ENCODE results near the gene SYNRG.

DNA sequence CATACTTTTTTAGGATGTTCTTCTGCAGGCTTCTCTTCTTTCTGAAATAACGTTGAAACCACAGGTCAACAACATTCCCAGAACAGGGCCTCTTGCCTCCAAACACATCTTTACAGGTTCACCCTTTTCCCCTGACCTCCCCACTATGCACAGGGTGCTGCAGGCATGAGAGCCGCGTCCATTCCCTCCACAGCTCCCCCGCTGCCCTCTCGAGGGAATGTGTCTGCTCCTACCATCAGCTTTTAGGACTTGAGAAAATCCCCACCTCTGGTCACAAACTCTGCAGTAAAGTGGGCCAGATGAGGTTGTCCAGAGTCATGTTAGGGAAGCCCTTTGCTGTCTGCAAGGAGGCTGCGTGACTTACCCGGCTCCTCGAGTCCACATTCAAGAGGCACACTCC is 89.0 kb downstream of the SYNRG start:
- TF ChIP-seq POLR2AphosphoS5 (IDR thresholded peaks at IDR 0.05; ENCODE audit: low read depth, low read length) (no peak), POLR2A (IDR thresholded peaks at IDR 0.05; ENCODE audit: low read depth, low read length) (no peak), SPI1 (IDR thresholded peaks at IDR 0.05; ENCODE audit: low read depth, low read length) (no peak), POU2F2 (IDR thresholded peaks at IDR 0.05; ENCODE audit: low read depth, low read length) (no peak), TAF1 (IDR thresholded peaks at IDR 0.05; ENCODE audit: low read depth, low read length) (no peak)

Data from GM12891 (cell line).